Activated CD8-positive, alpha-beta memory T cell treated with anti-CD3 and anti-CD28 coated beads, Interleukin-2, amount 10 ng/mL, durations not matched to agents 7 days and 5 days (primary cell): Measurements from ENCODE around the gene LYZL6. TPM values are rescaled to one million over a fixed set of nuclear protein-coding genes. Genes with fewer than 3 reads are reported as not detected.
"Not testable (repeated sequence)": the region's sequence is repeated elsewhere in the genome, so short reads cannot be mapped to it uniquely, and the experiment has no call there.

ENCODE experiments used
- ATAC-seq: fragments of 150-1000 bp; cut with Tn5 transposase; one replicate; pipeline ENCODE4 v1.10.0; 2021; ENCODE audit warnings: moderate library complexity
- CTCF ChIA-PET: fragments of 350-600 bp; sonication (Branson Sonifier 250); formaldehyde crosslinking; loops from one replicate; lab custom pipeline; 2021; ENCODE audit warnings: antibody characterized with exemption; lab: Charles Lee
- DNase-seq: peaks from one replicate; pipeline ENCODE4 v3.0.0-alpha.2; 2020
- H3K27ac Mint-ChIP-seq: one replicate; pipeline ENCODE4 v1.8.0; 2021; ENCODE audit warnings: mild to moderate bottlenecking, mixed read lengths
- H3K27me3 Mint-ChIP-seq: one replicate; pipeline ENCODE4 v1.8.0; 2021; ENCODE audit warnings: mixed read lengths
- H3K36me3 Mint-ChIP-seq: one replicate; pipeline ENCODE4 v1.8.0; 2021; ENCODE audit warnings: mild to moderate bottlenecking, mixed read lengths
- H3K4me1 Mint-ChIP-seq: one replicate; pipeline ENCODE4 v1.8.0; 2021; ENCODE audit warnings: mixed read lengths
- H3K4me3 Mint-ChIP-seq: one replicate; pipeline ENCODE4 v1.8.0; 2021; ENCODE audit warnings: mild to moderate bottlenecking, moderate library complexity, mixed read lengths
- H3K9me3 Mint-ChIP-seq: one replicate; pipeline ENCODE4 v1.8.0; 2022; ENCODE audit warnings: low read depth, mixed read lengths
- total RNA-seq, 2 experiments: library from RNA; stranded (reverse); gene quantifications; one replicate each; pipeline ENCODE4 v1.2.3, GENCODE V29; 2021

Gene LYZL6
- total RNA-seq, 2 experiments from 2014 or later = not detected

GRCh38 chr17:35972535-35972934 lies 29.0 kb upstream of the LYZL6 start:
- ATAC-seq = no peak
- no peak overlapping the region for H3K27ac Mint-ChIP-seq
- CTCF ChIA-PET = interaction anchor here (1.1 to 16.0 kb wide), 6 partner anchors 25 to 511 kb away, joined by 3 to 465 read pairs (median 6); no protein-coding TSS in a partner anchor
- no peak for DNase-seq
- peaks cover 34% of the 10 kb centered on the region for H3K4me1 Mint-ChIP-seq
- no peaks in the 10 kb centered on the region for H3K27me3 Mint-ChIP-seq
- H3K36me3 Mint-ChIP-seq = peaks cover 3% of the 10 kb centered on the region
- no peaks in the 10 kb centered on the region for H3K9me3 Mint-ChIP-seq
- H3K4me3 Mint-ChIP-seq = no peak overlapping the region

DNA sequence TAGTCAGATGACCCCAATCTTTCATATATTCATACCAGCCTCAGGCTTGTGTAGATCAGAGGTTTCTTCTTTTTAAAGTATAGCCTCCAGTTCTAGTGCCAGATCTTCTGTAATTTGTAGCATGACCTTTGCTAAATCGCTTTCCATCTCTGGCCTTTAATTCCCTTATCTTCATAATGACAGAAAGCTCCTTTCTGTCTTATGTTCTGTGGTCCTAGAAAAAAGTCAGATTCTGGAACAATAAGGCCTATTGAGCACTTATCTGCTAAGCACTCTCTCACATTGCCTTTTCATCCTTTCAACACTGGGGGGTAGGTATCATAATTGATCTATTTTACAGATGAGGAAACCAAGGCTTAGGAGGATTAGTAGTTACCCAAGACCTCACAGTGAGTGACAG lies 28.6 kb upstream of the LYZL6 start:
- Mint-ChIP-seq H3K36me3 (peaks cover 3% of the 10 kb centered on the region), H3K27ac (no peak overlapping the region), H3K27me3 (no peaks in the 10 kb centered on the region), H3K4me1 (peaks cover 34% of the 10 kb centered on the region), H3K4me3 (no peak overlapping the region), H3K9me3 (no peaks in the 10 kb centered on the region)
- ATAC-seq = no peak
- no peak for DNase-seq
- CTCF ChIA-PET = interaction anchor here (0.9 to 16.0 kb wide), 6 partner anchors 25 to 208 kb away, joined by 3 to 465 read pairs (median 5); no protein-coding TSS in a partner anchor

GRCh38 chr17:35969558-35970380 lies 26.3 kb upstream of the LYZL6 start:
- no peaks in the 10 kb centered on the region for H3K36me3 Mint-ChIP-seq
- DNase-seq (peak; percentile 89), ATAC-seq (peak; percentile 81)
- no peaks in the 10 kb centered on the region for H3K9me3 Mint-ChIP-seq
- no peaks in the 10 kb centered on the region for H3K27me3 Mint-ChIP-seq
- CTCF ChIA-PET = interaction anchor here (0.6 to 16.0 kb wide), 42 partner anchors 8 to 513 kb away, joined by 3 to 465 read pairs (median 4); partner anchors contain the start of genes CCL14, CCL16, HEATR9 and LYZL6
- no peak overlapping the region for H3K4me3 Mint-ChIP-seq
- H3K27ac Mint-ChIP-seq = peak overlapping the region; percentile 44
- peaks cover 27% of the 10 kb centered on the region for H3K4me1 Mint-ChIP-seq

DNA sequence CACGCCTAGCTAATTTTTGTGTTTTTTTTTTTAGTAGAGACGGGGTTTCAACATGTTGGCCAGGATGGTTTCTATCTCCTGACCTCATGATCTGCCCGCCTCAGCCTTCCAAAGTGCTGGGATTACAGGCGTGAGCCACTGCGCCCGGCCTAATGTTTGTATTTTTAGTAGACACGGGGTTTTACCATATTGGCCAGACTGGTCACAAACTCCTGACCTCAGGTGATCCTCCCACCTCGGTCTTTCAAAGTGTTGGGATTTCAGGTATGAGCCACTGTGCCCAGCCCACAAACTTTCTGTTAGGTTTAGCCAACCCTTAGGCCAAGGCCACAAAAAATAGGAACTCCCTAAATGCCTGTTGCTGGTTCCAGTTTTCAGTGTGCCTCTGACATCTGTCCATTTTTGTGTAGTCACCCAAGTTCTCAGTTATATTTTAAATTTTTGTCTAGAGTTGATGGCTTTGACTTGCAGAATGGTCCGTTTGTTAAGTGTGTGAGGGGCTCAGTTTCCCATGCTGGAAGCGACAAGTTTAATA lies 25.1 kb upstream of the LYZL6 start:
- CTCF ChIA-PET = interaction anchor here (0.5 to 16.0 kb wide), 15 partner anchors 14 to 514 kb away, joined by 3 to 465 read pairs (median 5); partner anchors contain the start of genes CCL16, HEATR9 and RDM1
- DNase-seq (no peak), ATAC-seq (no peak)
- Mint-ChIP-seq H3K4me3 (no peak overlapping the region), H3K4me1 (peaks cover 22% of the 10 kb centered on the region), H3K27me3 (no peaks in the 10 kb centered on the region), H3K36me3 (peaks cover 2% of the 10 kb centered on the region), H3K9me3 (no peaks in the 10 kb centered on the region), H3K27ac (no peak overlapping the region)

DNA sequence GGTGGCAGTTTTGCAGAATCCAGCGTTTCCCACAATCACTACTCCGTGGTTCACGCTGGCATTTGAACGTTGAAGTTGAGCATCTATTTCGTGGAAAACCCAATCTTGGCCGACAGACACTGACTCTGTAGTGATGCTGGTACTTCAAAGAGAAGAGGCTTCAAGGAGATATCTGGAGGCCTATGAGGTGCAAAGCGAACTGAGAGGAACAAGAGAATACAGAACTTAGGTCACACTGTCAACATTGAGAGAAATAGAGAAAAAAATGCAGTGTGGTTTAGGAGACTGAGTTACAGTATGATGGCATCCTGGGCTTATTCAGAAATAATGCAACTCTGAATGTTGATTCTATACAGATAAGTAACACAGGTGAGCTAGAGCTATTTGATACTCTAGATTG lies 21.8 kb upstream of the LYZL6 start:
- no peak for DNase-seq
- CTCF ChIA-PET = interaction anchor here (1.3 to 3.5 kb wide), 4 partner anchors 9 to 184 kb away, joined by 3 to 17 read pairs (median 4); no protein-coding TSS in a partner anchor
- no peaks in the 10 kb centered on the region for H3K27me3 Mint-ChIP-seq

GRCh38 chr17:35963663-35964062 lies 20.1 kb upstream of the LYZL6 start:
- CTCF ChIA-PET = interaction anchor here (0.8 to 3.5 kb wide), 3 partner anchors 12 to 185 kb away, joined by 3 to 17 read pairs (median 6); no protein-coding TSS in a partner anchor
- no peak overlapping the region for H3K27ac Mint-ChIP-seq
- no peaks in the 10 kb centered on the region for H3K9me3 Mint-ChIP-seq
- peaks cover 1% of the 10 kb centered on the region for H3K27me3 Mint-ChIP-seq
- no peak for DNase-seq
- H3K4me1 Mint-ChIP-seq = peaks cover 5% of the 10 kb centered on the region
- no peak overlapping the region for H3K4me3 Mint-ChIP-seq
- ATAC-seq = no peak
- H3K36me3 Mint-ChIP-seq = peaks cover 2% of the 10 kb centered on the region

More for the DNA sequence above, 21.8 kb upstream of the LYZL6 start:
- Mint-ChIP-seq H3K36me3 (peaks cover 2% of the 10 kb centered on the region), H3K4me1 (peaks cover 15% of the 10 kb centered on the region), H3K9me3 (no peaks in the 10 kb centered on the region), H3K27ac (no peak overlapping the region), H3K4me3 (no peak overlapping the region)
- no peak for ATAC-seq

DNA sequence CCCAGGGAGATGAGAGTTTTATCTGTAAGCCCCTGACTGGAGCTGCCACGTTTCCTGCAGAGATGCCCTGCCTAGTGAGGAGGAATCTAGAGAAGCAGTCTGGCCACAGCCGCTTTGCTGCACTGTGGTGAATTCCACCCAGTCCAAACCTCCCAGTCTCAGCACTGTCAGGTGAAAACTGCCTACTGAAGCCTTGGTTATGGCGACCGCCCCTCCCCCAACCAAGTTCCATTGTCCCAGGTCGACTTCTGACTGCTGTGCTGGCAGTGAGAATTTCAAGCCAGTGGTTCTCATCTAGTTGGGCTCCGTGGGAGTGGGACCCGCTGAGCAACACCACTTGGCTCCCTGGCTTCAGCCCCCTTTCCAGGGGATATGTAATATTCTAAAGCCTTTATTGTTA lies 10.2 kb upstream of the LYZL6 start:
- CTCF ChIA-PET = no interaction called here
- Mint-ChIP-seq H3K27ac (no peak overlapping the region), H3K36me3 (peaks cover 2% of the 10 kb centered on the region), H3K4me1 (peaks cover 4% of the 10 kb centered on the region), H3K4me3 (no peak overlapping the region), H3K9me3 (no peaks in the 10 kb centered on the region), H3K27me3 (peaks cover 9% of the 10 kb centered on the region)
- ATAC-seq (no peak), DNase-seq (no peak)

GRCh38 chr17:35949401-35949800 lies 5.9 kb upstream of the LYZL6 start:
- DNase-seq (no peak), ATAC-seq (no peak)
- H3K9me3 Mint-ChIP-seq = no peaks in the 10 kb centered on the region
- no peak overlapping the region for H3K27ac Mint-ChIP-seq
- CTCF ChIA-PET = interaction anchor here (0.8 to 5.1 kb wide), 5 partner anchors 20 to 99 kb away, joined by 3 to 35 read pairs (median 3); no protein-coding TSS in a partner anchor
- no peak overlapping the region for H3K4me3 Mint-ChIP-seq
- no peaks in the 10 kb centered on the region for H3K36me3 Mint-ChIP-seq
- H3K27me3 Mint-ChIP-seq = no peaks in the 10 kb centered on the region
- peaks cover 10% of the 10 kb centered on the region for H3K4me1 Mint-ChIP-seq

GRCh38 chr17:35948092-35948491 lies 4.6 kb upstream of the LYZL6 start:
- DNase-seq = no peak
- CTCF ChIA-PET = interaction anchor here (0.8 to 5.1 kb wide), 16 partner anchors 9 to 201 kb away, joined by 3 to 35 read pairs (median 4); partner anchors contain the start of gene RDM1
- no peak for ATAC-seq
- Mint-ChIP-seq H3K4me1 (peaks cover 13% of the 10 kb centered on the region), H3K4me3 (no peak overlapping the region), H3K27ac (no peak overlapping the region), H3K9me3 (no peaks in the 10 kb centered on the region), H3K27me3 (no peaks in the 10 kb centered on the region), H3K36me3 (no peaks in the 10 kb centered on the region)

- no peaks in the 10 kb centered on the region for H3K9me3 Mint-ChIP-seq
- ATAC-seq (peak; percentile 91), DNase-seq (peak; percentile 78)
- H3K27me3 Mint-ChIP-seq = no peaks in the 10 kb centered on the region
- H3K4me3 Mint-ChIP-seq = no peak overlapping the region
- H3K4me1 Mint-ChIP-seq = peaks cover 13% of the 10 kb centered on the region
- H3K36me3 Mint-ChIP-seq = no peaks in the 10 kb centered on the region
- no peak overlapping the region for H3K27ac Mint-ChIP-seq
- CTCF ChIA-PET = interaction anchor here (0.6 to 5.1 kb wide), 19 partner anchors 8 to 202 kb away, joined by 3 to 35 read pairs (median 4); partner anchors contain the start of gene RDM1
Measured at GRCh38 chr17:35947156-35947585, 3.7 kb upstream of the LYZL6 start.

GRCh38 chr17:35944151-35944550 lies 638 bp upstream of the LYZL6 start:
- peaks cover 9% of the 10 kb centered on the region for H3K36me3 Mint-ChIP-seq
- no peak for ATAC-seq
- CTCF ChIA-PET = interaction anchor here (1.4 to 1.5 kb wide), 2 partner anchors 65 to 73 kb away, joined by 3 to 6 read pairs; no protein-coding TSS in a partner anchor
- no peak for DNase-seq
- peaks cover 9% of the 10 kb centered on the region for H3K4me1 Mint-ChIP-seq
- peaks cover under 1% of the 10 kb centered on the region for H3K9me3 Mint-ChIP-seq
- no peaks in the 10 kb centered on the region for H3K27me3 Mint-ChIP-seq
- H3K4me3 Mint-ChIP-seq = no peak overlapping the region
- H3K27ac Mint-ChIP-seq = no peak overlapping the region

GRCh38 chr17:35942588-35943186 lies 826 bp downstream of the LYZL6 start:
- CTCF ChIA-PET = interaction anchor here (1.0 to 1.9 kb wide), 6 partner anchors 12 to 93 kb away, joined by 3 to 8 read pairs (median 4); partner anchors contain the start of gene RDM1
- Mint-ChIP-seq H3K27me3 (no peaks in the 10 kb centered on the region), H3K36me3 (peaks cover 15% of the 10 kb centered on the region), H3K4me1 (peaks cover 12% of the 10 kb centered on the region), H3K27ac (no peak overlapping the region), H3K4me3 (no peak overlapping the region), H3K9me3 (peaks cover 6% of the 10 kb centered on the region)
- DNase-seq (no peak), ATAC-seq (no peak)

- peak; percentile 8 for DNase-seq
- H3K27ac Mint-ChIP-seq, H3K9me3 Mint-ChIP-seq, H3K4me3 Mint-ChIP-seq, CTCF ChIA-PET, H3K27me3 Mint-ChIP-seq, ATAC-seq, H3K4me1 Mint-ChIP-seq: not testable (repeated sequence)
- H3K36me3 Mint-ChIP-seq = peaks cover 15% of the 10 kb centered on the region
Measured at GRCh38 chr17:35938492-35938891, 5.0 kb downstream of the LYZL6 start.
